ENCODE data around the gene RCHY1.

RCHY1 gene

DNA sequence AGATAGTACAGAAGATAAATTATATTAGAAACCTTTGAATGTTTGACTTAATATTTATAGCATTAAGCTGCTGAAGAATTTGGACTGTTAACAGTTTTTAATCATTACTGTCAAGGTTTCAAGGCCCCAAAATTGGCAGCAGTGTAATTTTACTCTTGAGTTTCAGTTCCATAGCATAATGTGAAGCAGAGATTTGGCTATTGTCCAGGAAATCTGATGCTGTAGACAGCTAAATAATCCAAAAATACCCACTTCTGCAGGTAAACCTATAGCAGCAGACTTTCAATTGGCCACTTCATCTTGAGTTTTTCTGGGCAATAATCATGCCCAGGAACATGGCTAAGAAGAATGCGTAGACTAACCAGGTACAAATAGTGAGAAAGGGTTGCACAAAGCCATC, 85.0 kb downstream of the RCHY1 start:
- in situ Hi-C loops (cut with HindIII; ENCODE audit: low sequenced_read_pairs) = no loop called here
